NB4 (cell line): ENCODE data around the gene OR10H5.

Experiments used
- CTCF ChIP-seq: IDR thresholded peaks from one replicate; pipeline ENCODE4 v1.5.1; 2012; ENCODE audit warnings: low read depth, low read length
- MYC ChIP-seq: IDR thresholded peaks from 2 replicates; pipeline ENCODE4 v1.6.1; 2011; ENCODE audit warnings: low read depth, low read length
- POLR2A ChIP-seq: IDR thresholded peaks from 2 replicates; pipeline ENCODE4 v1.6.1; 2011; ENCODE audit warnings: mild to moderate bottlenecking; ENCODE audit not compliant: insufficient read length; ENCODE audit errors: extremely low read depth

- TF ChIP-seq POLR2A (no peak), CTCF (no peak), MYC (no peak)
Observed at GRCh38 chr19:15828121-15828610, 40.7 kb downstream of the OR10H5 start.
